Lung (tissue), 12 donors: Measurements from ENCODE around the gene CRKL. TPM values are rescaled to one million over a fixed set of nuclear protein-coding genes. Genes with fewer than 3 reads are reported as not detected.

Experiments used
- ATAC-seq: fragments of 200-7000 bp; cut with Tn5 transposase; one replicate; pipeline ENCODE4 v1.9.1; 2020; ENCODE audit warnings: moderate number of reproducible peaks; ENCODE audit not compliant: insufficient read depth, low FRiP score
- DNase-seq, 3 donors: peaks; one replicate each; pipeline ENCODE4 v3.0.0-alpha.2; 2013 to 2017
- H3K27ac ChIP-seq, 2 donors: one replicate each; pipeline ENCODE4 v1.5.1; 2013; ENCODE audit warnings: mild to moderate bottlenecking in 2 of 2, moderate library complexity in 2 of 2, control low read depth in 1 of 2, inconsistent platforms in 1 of 2, low read depth in 1 of 2, low read length in 1 of 2
- H3K27me3 ChIP-seq, 3 donors: one replicate each; pipeline ENCODE4 v1.5.1; 2013; ENCODE audit warnings: low read length in 2 of 3; ENCODE audit not compliant: control insufficient read depth in 3 of 3, insufficient read depth in 3 of 3
- H3K36me3 ChIP-seq, 4 donors: one replicate each; pipeline ENCODE4 v1.5.1; 2013; ENCODE audit warnings: low read length in 4 of 4, mild to moderate bottlenecking in 1 of 4, moderate library complexity in 1 of 4; ENCODE audit not compliant: control insufficient read depth in 4 of 4, insufficient read depth in 4 of 4
- H3K4me1 ChIP-seq, 5 donors: one replicate each; pipeline ENCODE4 v1.5.1; 2013; ENCODE audit warnings: low read length in 5 of 5, mild to moderate bottlenecking in 2 of 5, moderate library complexity in 1 of 5; ENCODE audit not compliant: control insufficient read depth in 5 of 5, insufficient read depth in 5 of 5
- H3K4me3 ChIP-seq: one replicate; pipeline ENCODE4 v1.5.1; 2013; ENCODE audit warnings: mild to moderate bottlenecking, control low read depth, moderate library complexity
- H3K9ac ChIP-seq, 2 donors: one replicate each; pipeline ENCODE4 v1.5.1; 2013; ENCODE audit warnings: low read length in 2 of 2, control low read depth in 1 of 2; ENCODE audit not compliant: insufficient read depth in 1 of 2
- H3K9me3 ChIP-seq, 4 donors: one replicate each; pipeline ENCODE4 v1.5.1; 2013; ENCODE audit warnings: low read length in 3 of 4, mild to moderate bottlenecking in 1 of 4, moderate library complexity in 1 of 4; ENCODE audit not compliant: control insufficient read depth in 4 of 4, insufficient read depth in 3 of 4
- WGBS, 2 donors: extraction: QIAGEN DNeasy Blood & Tissue Kit; methylation state at CpG; one replicate each; pipeline ENCODE4 v1.1.7; 2013; 5-methylcytosine and 5-hydroxymethylcytosine counted together
- polyA plus RNA-seq, 2 donors: library from polyadenylated mRNA; stranded (reverse); fragments of 200-250 nt; gene quantifications; one replicate each; pipeline ENCODE4 v1.2.1, GENCODE V29; 2013
- total RNA-seq, 2 donors: library from RNA; depleted of rRNA in 1 of 2; stranded (reverse); fragments of >200 nt in 1 of 2; gene quantifications; one replicate each; pipeline ENCODE4 v1.2.1, GENCODE V29; 2014 to 2021
- TF ChIP-seq, protein P1 (sequence below): IDR thresholded peaks from 2 replicates; pipeline ENCODE4 v1.5.1; 2012; ENCODE audit warnings: mild to moderate bottlenecking; ENCODE audit errors: control extremely low read depth, extremely low read depth
- donor health status: control.
- donor health status: control.
- donor health status: Bipolar disorder and iron deficiency.
- donor health status: healthy.
- donor health status: DM: yes; HTN: yes; CAD: no.

Gene CRKL
- total and polyA plus RNA-seq, 4 donors = 18.3 to 58.6 (median 39.1) TPM

DNA sequence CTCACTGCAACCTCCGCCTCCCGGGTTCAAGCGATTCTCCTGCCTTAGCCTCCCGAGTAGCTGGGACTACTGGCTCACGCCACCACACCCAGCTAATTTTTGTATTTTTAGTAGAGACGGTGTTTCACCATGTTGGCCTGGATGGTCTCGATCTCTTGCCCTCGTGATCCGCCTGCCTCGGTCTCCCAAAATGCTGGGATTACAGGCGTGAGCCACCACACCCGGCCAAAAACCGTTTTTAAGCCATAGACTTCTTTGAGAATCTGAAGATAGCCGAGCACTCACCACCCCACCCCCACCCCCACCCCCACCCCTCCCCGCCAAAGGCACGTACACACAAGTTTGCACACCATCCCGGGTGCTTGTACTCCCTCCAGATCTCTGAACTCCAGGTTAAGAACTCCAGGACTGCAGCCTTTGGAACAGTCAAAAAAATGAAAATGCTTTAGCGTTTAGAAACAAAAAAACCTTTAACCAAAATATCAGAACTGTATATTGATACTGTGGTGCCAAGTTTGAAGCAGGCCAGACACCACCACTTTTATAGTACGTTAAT, 1.5 kb downstream of the CRKL start:
- peaks cover 0 to 15% (median 5%) of the 10 kb centered on the region in 5 donors for H3K4me1 ChIP-seq
- H3K27ac ChIP-seq = no peak overlapping the region
- DNase-seq = peak in 2 of 3 donors; percentile 1 to 19

DNA sequence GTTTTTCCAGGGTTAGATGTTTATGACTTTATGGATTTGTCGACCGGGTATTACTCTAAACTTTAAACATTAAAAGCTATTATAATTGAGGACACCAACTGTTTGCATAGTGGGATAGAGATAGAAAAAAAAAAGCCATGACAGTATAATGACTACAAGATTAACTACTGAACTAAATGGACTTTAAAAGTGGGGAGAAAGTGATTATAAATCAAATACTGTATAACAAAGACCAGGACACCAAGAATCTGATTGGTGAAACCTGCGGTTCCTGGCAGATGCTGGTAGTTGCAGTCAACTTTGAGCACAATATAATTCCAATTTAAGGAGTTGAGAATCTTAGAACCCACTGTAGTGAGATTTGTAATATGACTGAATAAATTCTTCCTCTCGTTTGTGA, 2.5 kb downstream of the CRKL start:
- H3K9me3 ChIP-seq = no peaks in the 10 kb centered on the region
- peaks cover 0 to 15% (median 5%) of the 10 kb centered on the region in 5 donors for H3K4me1 ChIP-seq
- peak overlapping the region; percentile 1 to 51 for H3K9ac ChIP-seq
- no peaks in the 10 kb centered on the region for H3K27me3 ChIP-seq
- DNase-seq (peak in 1 of 3 donors; percentile 20), ATAC-seq (no peak)
- peaks cover 0 to 9% (median under 1%) of the 10 kb centered on the region in 4 donors for H3K36me3 ChIP-seq
- no peak overlapping the region for H3K27ac ChIP-seq
- H3K4me3 ChIP-seq = no peak overlapping the region
- WGBS, 2 donors = 17 to 20% methylated on average over 4 of the region's 4 CpGs
- TF ChIP-seq, protein P1, sequence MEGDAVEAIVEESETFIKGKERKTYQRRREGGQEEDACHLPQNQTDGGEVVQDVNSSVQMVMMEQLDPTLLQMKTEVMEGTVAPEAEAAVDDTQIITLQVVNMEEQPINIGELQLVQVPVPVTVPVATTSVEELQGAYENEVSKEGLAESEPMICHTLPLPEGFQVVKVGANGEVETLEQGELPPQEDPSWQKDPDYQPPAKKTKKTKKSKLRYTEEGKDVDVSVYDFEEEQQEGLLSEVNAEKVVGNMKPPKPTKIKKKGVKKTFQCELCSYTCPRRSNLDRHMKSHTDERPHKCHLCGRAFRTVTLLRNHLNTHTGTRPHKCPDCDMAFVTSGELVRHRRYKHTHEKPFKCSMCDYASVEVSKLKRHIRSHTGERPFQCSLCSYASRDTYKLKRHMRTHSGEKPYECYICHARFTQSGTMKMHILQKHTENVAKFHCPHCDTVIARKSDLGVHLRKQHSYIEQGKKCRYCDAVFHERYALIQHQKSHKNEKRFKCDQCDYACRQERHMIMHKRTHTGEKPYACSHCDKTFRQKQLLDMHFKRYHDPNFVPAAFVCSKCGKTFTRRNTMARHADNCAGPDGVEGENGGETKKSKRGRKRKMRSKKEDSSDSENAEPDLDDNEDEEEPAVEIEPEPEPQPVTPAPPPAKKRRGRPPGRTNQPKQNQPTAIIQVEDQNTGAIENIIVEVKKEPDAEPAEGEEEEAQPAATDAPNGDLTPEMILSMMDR = no peak

More for the DNA sequence above, 1.5 kb downstream of the CRKL start:
- H3K9ac ChIP-seq = peak overlapping the region; percentile 15 to 52
- peaks cover 0 to 9% (median under 1%) of the 10 kb centered on the region in 4 donors for H3K36me3 ChIP-seq
- TF ChIP-seq, protein P1 = no peak
- H3K9me3 ChIP-seq = no peaks in the 10 kb centered on the region
- 1 to 2% methylated on average over 19 of the region's 19 CpGs for WGBS, 2 donors
- H3K4me3 ChIP-seq = peak overlapping the region; percentile 52
- no peak for ATAC-seq
- no peaks in the 10 kb centered on the region for H3K27me3 ChIP-seq

DNA sequence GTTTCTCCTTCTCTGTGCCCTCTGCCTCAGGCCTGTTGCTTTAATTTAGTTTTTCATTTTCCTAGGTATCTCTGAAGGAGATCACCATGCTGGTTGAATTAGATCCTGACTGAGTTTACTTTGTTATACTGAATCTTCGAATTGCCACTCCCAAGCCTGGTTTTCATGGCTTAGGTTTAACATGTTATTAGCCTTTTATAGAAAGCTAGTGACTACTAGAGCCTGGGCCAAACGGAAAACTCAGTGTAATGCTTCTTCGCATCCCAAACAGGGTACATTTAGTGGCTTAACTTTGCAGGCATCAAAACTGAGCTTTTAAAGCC, 3.6 kb downstream of the CRKL start:
- H3K4me3 ChIP-seq = no peak overlapping the region
- no peaks in the 10 kb centered on the region for H3K9me3 ChIP-seq
- peaks cover 5 to 19% (median 5%) of the 10 kb centered on the region in 5 donors for H3K4me1 ChIP-seq
- TF ChIP-seq, protein P1 = no peak
- ATAC-seq = no peak
- no peak for DNase-seq
- peaks cover 0 to 9% (median under 1%) of the 10 kb centered on the region in 4 donors for H3K36me3 ChIP-seq
- H3K9ac ChIP-seq = peak overlapping the region in 1 of 2 donors; percentile 62
- 54 to 64% methylated on average over 3 of the region's 3 CpGs for WGBS, 2 donors
- no peaks in the 10 kb centered on the region for H3K27me3 ChIP-seq
- H3K27ac ChIP-seq = no peak overlapping the region
